ENCODE data around the gene MRGPRD. TPM values are rescaled to one million over a fixed set of nuclear protein-coding genes. Genes with fewer than 3 reads are reported as not detected.

MRGPRD gene
- total RNA-seq, 1 experiment from 2014 or later = not detected

- no peak overlapping the region for H3K4me3 ChIP-seq
- H3F3A ChIP-seq (ENCODE audit: insufficient read depth, low read depth) = no peaks in the 10 kb centered on the region
- H3K4me1 ChIP-seq (replicated peaks; ENCODE audit: insufficient read depth) = no peaks in the 10 kb centered on the region
- H4K20me1 ChIP-seq (ENCODE audit: insufficient read depth) = no peaks in the 10 kb centered on the region
- CTCF ChIA-PET = no interaction called here
- H3K27me3 ChIP-seq (ENCODE audit: insufficient read depth, low read depth) = peaks cover 21% of the 10 kb centered on the region; the same call in 1 of the 2 replicates
- no peak for DNase-seq
- no peaks in the 10 kb centered on the region for H3K9me3 ChIP-seq (ENCODE audit: insufficient read depth, low read depth)
- H3K27ac ChIP-seq = no peak overlapping the region
- H3K9me2 ChIP-seq (ENCODE audit: insufficient read depth) = no peaks in the 10 kb centered on the region
- BruUV-seq (replicated peaks) = no TSS peak
- H3K36me3 ChIP-seq (ENCODE audit: low read depth) = no peaks in the 10 kb centered on the region
- intact Hi-C loops (cut with micrococcal nuclease; ENCODE audit: unreplicated experiment) = no loop called here
- no peak overlapping the region for H3K4me2 ChIP-seq
- H3K79me2 ChIP-seq (ENCODE audit: low read depth) = no peaks in the 10 kb centered on the region
- POLR2A ChIA-PET (ENCODE audit: unreplicated experiment) = no interaction called here
- TF ChIP-seq EZH2 (IDR thresholded peaks at IDR 0.05; ENCODE audit: low read depth) (no peak), CTCF (conservative IDR thresholded peaks at IDR 0.05) (no peak)
- H2AFZ ChIP-seq = no peak overlapping the region
Observed at GRCh38 chr11:68960294-68961071, 20.3 kb downstream of the MRGPRD start.

- Histone ChIP-seq H3K4me2 (no peak overlapping the region), H3K27me3 (ENCODE audit: insufficient read depth, low read depth) (peaks cover 16% of the 10 kb centered on the region; the same call in 1 of the 2 replicates), H3K27ac (no peak overlapping the region), H3K79me2 (ENCODE audit: low read depth) (no peaks in the 10 kb centered on the region), H3K4me3 (no peak overlapping the region), H3K9me2 (ENCODE audit: insufficient read depth) (no peaks in the 10 kb centered on the region), H3K4me1 (replicated peaks; ENCODE audit: insufficient read depth) (no peaks in the 10 kb centered on the region), H3F3A (ENCODE audit: insufficient read depth, low read depth) (no peaks in the 10 kb centered on the region), H3K36me3 (ENCODE audit: low read depth) (no peaks in the 10 kb centered on the region), H2AFZ (no peak overlapping the region), H3K9me3 (ENCODE audit: insufficient read depth, low read depth) (no peaks in the 10 kb centered on the region), H4K20me1 (ENCODE audit: insufficient read depth) (no peaks in the 10 kb centered on the region)
- intact Hi-C loops (cut with micrococcal nuclease; ENCODE audit: unreplicated experiment) = no loop called here
- CTCF ChIA-PET = no interaction called here
- DNase-seq = no peak
- BruUV-seq (replicated peaks) = no TSS peak
- TF ChIP-seq CTCF (conservative IDR thresholded peaks at IDR 0.05) (no peak), EZH2 (IDR thresholded peaks at IDR 0.05; ENCODE audit: low read depth) (no peak)
- POLR2A ChIA-PET (ENCODE audit: unreplicated experiment) = no interaction called here
Observed at GRCh38 chr11:68959465-68960293, 21.1 kb downstream of the MRGPRD start.

GRCh38 chr11:68958211-68958610, 22.6 kb downstream of the MRGPRD start:
- CTCF ChIA-PET = interaction anchor here (0.6 kb wide), 2 partner anchors 281 to 374 kb away, joined by 3 to 17 read pairs; no protein-coding TSS in a partner anchor
- no peak overlapping the region for H3K4me3 ChIP-seq
- no TSS peak for BruUV-seq (replicated peaks)
- H3K9me2 ChIP-seq (ENCODE audit: insufficient read depth) = no peaks in the 10 kb centered on the region
- no peaks in the 10 kb centered on the region for H4K20me1 ChIP-seq (ENCODE audit: insufficient read depth)
- no peak overlapping the region for H2AFZ ChIP-seq
- H3K79me2 ChIP-seq (ENCODE audit: low read depth) = no peaks in the 10 kb centered on the region
- no peak for DNase-seq
- H3K4me1 ChIP-seq (replicated peaks; ENCODE audit: insufficient read depth) = no peaks in the 10 kb centered on the region
- POLR2A ChIA-PET (ENCODE audit: unreplicated experiment) = no interaction called here
- TF ChIP-seq EZH2 (IDR thresholded peaks at IDR 0.05; ENCODE audit: low read depth) (no peak), CTCF (conservative IDR thresholded peaks at IDR 0.05) (no peak)
- no peak overlapping the region for H3K4me2 ChIP-seq
- no peak overlapping the region for H3K27ac ChIP-seq
- H3K9me3 ChIP-seq (ENCODE audit: insufficient read depth, low read depth) = no peaks in the 10 kb centered on the region
- peaks cover 5% of the 10 kb centered on the region; the same call in 1 of the 2 replicates for H3K27me3 ChIP-seq (ENCODE audit: insufficient read depth, low read depth)
- intact Hi-C loops (cut with micrococcal nuclease; ENCODE audit: unreplicated experiment) = no loop called here
- H3F3A ChIP-seq (ENCODE audit: insufficient read depth, low read depth) = no peaks in the 10 kb centered on the region
- no peaks in the 10 kb centered on the region for H3K36me3 ChIP-seq (ENCODE audit: low read depth)

Measured in PC-9 (cell line).